H1 (cell line): ENCODE data around the gene ZBTB16. TPM values are rescaled to one million over a fixed set of nuclear protein-coding genes. Genes with fewer than 3 reads are reported as not detected.

Source experiments
- ASH2L ChIP-seq: fragments of 200-600, 300-600 bp; sonication (generic); IDR thresholded peaks from one replicate; pipeline ENCODE4 v1.7.1; 2017; ENCODE audit warnings: low read length
- CREB1 ChIP-seq: IDR thresholded peaks from 2 replicates; pipeline ENCODE4 v1.6.1; 2012; ENCODE audit warnings: inconsistent platforms
- E2F6 ChIP-seq: IDR thresholded peaks from 2 replicates; pipeline ENCODE4 v1.6.1; 2012; ENCODE audit warnings: inconsistent platforms
- EGR1 ChIP-seq: IDR thresholded peaks from 2 replicates; pipeline ENCODE4 v1.6.1; 2011; ENCODE audit warnings: low read depth, low read length, borderline replicate concordance
- GTF2F1 ChIP-seq: IDR thresholded peaks from 2 replicates; pipeline ENCODE4 v1.6.1; 2012; ENCODE audit warnings: low read depth, low read length, improper control_type of control experiment, borderline replicate concordance
- NRF1 ChIP-seq: IDR thresholded peaks from 2 replicates; pipeline ENCODE4 v1.6.1; 2011; ENCODE audit warnings: mild to moderate bottlenecking, low read depth, low read length, improper control_type of control experiment
- POLR2A ChIP-seq, 2 experiments: IDR thresholded peaks; 1 replicate in 1 of 2; 2 replicates in 1 of 2; pipeline ENCODE4 v1.6.1; 2011; ENCODE audit warnings: low read depth in 2 of 2, low read length in 2 of 2, mild to moderate bottlenecking in 2 of 2; ENCODE audit errors: control extremely low read depth in 1 of 2
- RXRA ChIP-seq: IDR thresholded peaks from 2 replicates; pipeline ENCODE4 v1.6.1; 2011; ENCODE audit warnings: low read depth, mild to moderate bottlenecking, low read length, moderate library complexity; ENCODE audit not compliant: insufficient read depth
- polyA plus RNA-seq, 7 experiments: library from polyadenylated mRNA; depleted of rRNA in 3 of 7; stranded (reverse) in 5 of 7; unstranded in 2 of 7; fragments of >200 nt in 5 of 7; fragments of 200-250 nt in 2 of 7; gene quantifications; 1 replicate in 5 of 7; 2 replicates in 1 of 7; 4 replicates in 1 of 7; pipeline versions ENCODE4 v1.2.1 to v1.2.3, GENCODE V29; 2011 to 2013; ENCODE audit warnings: missing spikeins in 2 of 7, mixed read lengths in 2 of 7
- total RNA-seq: library from RNA; stranded (reverse); fragmentation: NEBNext Ultra II Directional; extraction: Animal tissue kit (Norgen Biotek cat#: 25700); gene quantifications from 2 replicates; pipeline ENCODE4 v1.2.1, GENCODE V29; 2021
- TF ChIP-seq, protein P1 (sequence below): IDR thresholded peaks from 2 replicates; pipeline ENCODE4 v1.6.1; 2012; ENCODE audit warnings: inconsistent platforms

The ZBTB16 gene
- total and polyA plus RNA-seq, 2 of the 8 experiments (the other 6 are each of a cell fraction or from before 2014, with no cell fraction given), result 0.12 to 0.61 TPM

GRCh38 chr11:114216796-114217180, 157.3 kb downstream of the ZBTB16 start (continued):
- TF ChIP-seq RXRA (no peak), POLR2A (IDR thresholded peaks at IDR 0.05; ENCODE audit: control extremely low read depth in 1 of 2, low read depth in 2 of 2, low read length in 2 of 2) (no peak), E2F6 (no peak), NRF1 (no peak), EGR1 (no peak), ASH2L (no peak), GTF2F1 (no peak), CREB1 (no peak)
- TF ChIP-seq, protein P1, sequence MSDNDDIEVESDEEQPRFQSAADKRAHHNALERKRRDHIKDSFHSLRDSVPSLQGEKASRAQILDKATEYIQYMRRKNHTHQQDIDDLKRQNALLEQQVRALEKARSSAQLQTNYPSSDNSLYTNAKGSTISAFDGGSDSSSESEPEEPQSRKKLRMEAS, result no peak
